Measurements from ENCODE around the gene FBXO36.
"Not testable (repeated sequence)": the region's sequence is repeated elsewhere in the genome, so short reads cannot be mapped to it uniquely, and the experiment has no call there.

FBXO36 gene

GRCh38 chr2:229922449-229923386 is at the start of gene FBXO36:
FBXO36 (plus strand) TSS chr2:229922503; CDS start chr2:229922514, 11 bp downstream.
- peak; percentile 86 for DNase-seq (ENCODE audit: low spot score)

GRCh38 chr2:229873123-229873581 is 49.2 kb upstream of the FBXO36 start:
- no peak for DNase-seq (ENCODE audit: low spot score)

GRCh38 chr2:229874647-229875046 is 47.7 kb upstream of the FBXO36 start:
- DNase-seq (ENCODE audit: low spot score), result no peak

GRCh38 chr2:229875549-229875948 is 46.8 kb upstream of the FBXO36 start:
- no peak for DNase-seq (ENCODE audit: low spot score)

GRCh38 chr2:229879191-229879950 is 42.9 kb upstream of the FBXO36 start:
- no peak for DNase-seq (ENCODE audit: low spot score)

DNA sequence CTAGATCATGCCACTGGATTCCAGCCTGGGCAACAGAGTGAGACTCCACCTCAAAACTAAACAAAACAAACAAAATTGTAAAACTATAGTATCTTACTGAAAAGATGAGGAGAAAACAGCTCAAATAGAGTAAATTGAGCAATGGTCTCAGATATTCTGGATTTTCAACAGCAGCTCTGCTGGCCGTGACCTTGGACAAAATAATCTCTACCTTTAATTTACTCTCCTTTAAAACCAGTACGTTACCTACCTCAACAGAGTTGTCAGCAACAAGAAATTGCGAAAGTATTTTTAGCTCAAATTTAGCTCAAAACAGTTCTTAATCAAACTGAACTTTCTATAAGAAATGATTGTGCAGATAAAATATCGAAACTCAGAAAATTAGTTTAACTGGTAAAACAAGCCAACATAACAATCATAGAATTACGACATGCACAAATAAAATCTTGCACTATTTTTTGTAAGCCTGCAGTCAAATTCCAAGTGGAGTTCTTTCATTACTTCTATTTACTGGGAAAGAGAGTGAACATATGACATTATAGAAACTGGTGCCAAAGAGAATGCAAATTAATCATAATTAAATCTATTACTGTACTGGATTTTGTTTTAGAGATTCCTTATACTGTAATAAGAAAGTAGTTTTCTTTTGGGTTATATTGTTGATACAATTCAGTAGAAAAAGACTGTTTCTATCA is 41.3 kb upstream of the FBXO36 start:
- no peak for DNase-seq (ENCODE audit: low spot score)

DNA sequence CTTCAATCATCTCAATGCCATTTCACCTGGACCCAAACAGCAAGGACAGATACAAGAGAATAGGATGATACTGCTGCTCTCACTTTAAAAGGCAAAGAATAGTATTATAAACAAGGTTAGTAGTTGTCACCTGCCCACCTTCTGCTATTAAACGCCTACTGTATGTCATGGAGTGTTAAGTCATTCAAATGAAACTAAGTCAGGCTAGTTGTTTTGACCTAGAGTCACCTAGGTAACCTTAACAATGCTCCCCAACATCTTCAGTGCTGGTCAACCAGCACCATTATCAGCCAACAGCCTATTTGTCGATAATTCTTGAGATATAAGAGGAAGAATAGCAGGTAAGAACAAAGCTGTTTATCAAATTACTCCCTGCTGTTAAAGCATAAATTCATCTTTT is 39.7 kb upstream of the FBXO36 start:
- DNase-seq (ENCODE audit: low spot score), result no peak

GRCh38 chr2:229884775-229885699 is 37.3 kb upstream of the FBXO36 start:
- no peak for DNase-seq (ENCODE audit: low spot score)

DNA sequence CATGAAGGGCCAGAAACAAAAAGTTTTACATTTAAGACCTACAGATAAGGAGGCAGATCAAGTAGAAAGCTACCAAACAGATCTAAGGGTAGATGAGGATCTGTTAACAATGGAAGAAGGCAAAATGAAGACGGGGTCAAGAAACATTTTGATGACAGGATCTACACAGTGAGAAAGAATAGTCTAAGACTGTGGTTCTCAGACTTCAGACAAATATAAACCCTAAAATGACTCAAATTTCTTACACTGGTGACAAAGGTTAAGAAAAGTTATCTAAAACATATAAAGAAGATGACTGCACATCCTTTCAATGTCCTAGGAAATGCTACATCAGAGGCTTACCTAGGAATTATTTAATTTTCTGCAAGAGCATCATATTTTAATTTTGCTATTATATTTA is 34.9 kb upstream of the FBXO36 start:
- DNase-seq (ENCODE audit: low spot score), result no peak

DNA sequence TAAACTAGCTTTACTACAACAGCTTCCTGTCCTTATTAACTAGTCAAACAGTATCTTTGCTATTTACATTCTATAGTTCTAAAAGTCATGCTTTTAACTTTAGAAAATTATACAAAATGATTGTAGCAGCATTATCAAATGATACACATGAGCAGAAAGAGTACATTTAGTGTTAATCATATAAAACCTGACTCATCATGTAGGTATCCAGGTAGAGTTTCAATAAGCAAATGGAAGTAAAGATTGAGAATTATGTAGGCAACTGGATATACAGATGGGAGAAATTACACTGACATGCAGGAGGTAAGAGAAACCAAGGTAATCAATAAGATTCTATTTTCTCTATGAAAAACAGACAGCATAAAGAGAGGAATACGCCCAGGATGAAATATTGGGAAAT is 34.3 kb upstream of the FBXO36 start:
- DNase-seq (ENCODE audit: low spot score), result no peak

GRCh38 chr2:229889023-229889422 is 33.3 kb upstream of the FBXO36 start:
- no peak for DNase-seq (ENCODE audit: low spot score)

- DNase-seq (ENCODE audit: low spot score), result no peak
Measured at GRCh38 chr2:229896857-229897256, 25.4 kb upstream of the FBXO36 start.

- no peak for DNase-seq (ENCODE audit: low spot score)
Measured at GRCh38 chr2:229899604-229900003, 22.7 kb upstream of the FBXO36 start.

DNA sequence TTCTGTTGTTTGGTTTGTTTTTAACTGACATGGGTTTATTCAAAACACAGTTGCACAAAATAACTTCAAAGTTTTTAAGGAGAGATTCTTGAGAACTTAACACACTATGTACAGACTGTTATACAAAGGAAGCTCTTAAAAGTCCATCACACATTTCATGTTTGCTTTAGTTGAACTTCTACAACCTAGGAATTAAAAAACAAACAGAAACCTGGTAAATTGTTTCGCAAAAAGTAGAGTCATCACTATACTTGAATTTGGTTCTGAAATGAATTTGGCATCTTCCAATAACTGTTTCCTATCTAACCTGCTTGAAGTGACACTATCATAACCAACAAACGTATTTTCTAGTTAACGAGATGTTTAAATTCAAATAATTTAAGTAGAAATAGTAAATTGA is 22.3 kb upstream of the FBXO36 start:
- no peak for DNase-seq (ENCODE audit: low spot score)

- not testable (repeated sequence) for DNase-seq (ENCODE audit: low spot score)
Measured at GRCh38 chr2:229900514-229900913, 21.8 kb upstream of the FBXO36 start.

- DNase-seq (ENCODE audit: low spot score), result peak; percentile 79
Measured at GRCh38 chr2:229901819-229902218, 20.5 kb upstream of the FBXO36 start.

DNA sequence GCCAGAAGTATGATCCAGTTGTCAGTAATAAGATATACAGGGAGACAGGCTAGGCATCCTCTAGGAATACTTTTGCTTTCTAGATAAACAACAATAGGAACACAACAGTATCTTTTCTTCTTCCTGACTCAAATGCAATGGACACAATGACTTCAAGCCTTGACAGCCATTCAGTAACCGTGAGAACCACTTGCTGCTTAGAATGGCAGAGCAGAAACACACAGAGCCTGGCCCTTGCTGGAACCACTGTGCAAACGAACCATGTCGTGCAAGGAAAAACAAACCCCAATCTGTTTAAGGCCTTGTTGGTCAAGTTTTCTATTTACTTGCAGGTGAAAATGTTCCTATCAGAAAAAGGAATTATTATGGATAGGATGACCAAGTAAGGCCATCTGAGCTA is 19.3 kb upstream of the FBXO36 start:
- no peak for DNase-seq (ENCODE audit: low spot score)

DNA sequence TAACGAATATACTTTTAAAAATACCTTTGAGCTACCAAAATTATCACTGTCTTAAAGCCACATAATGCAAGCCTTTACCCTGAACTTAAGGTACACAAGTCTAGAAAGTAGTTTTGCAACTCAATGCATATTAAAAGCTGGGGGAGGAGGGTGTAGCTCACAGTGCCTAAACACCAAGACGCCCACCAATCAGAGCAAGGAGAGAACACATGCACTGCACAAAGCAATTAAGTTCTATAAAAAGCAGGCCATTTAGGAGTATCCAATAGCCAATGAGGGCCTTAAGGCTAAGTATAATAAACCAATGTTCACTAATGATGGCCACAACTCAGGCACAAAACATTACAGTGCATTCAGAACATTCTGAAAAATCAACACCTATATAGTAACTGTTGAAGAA is 16.7 kb upstream of the FBXO36 start:
- DNase-seq (ENCODE audit: low spot score), result no peak

- DNase-seq (ENCODE audit: low spot score), result no peak
Measured at GRCh38 chr2:229909090-229909489, 13.2 kb upstream of the FBXO36 start.

DNA sequence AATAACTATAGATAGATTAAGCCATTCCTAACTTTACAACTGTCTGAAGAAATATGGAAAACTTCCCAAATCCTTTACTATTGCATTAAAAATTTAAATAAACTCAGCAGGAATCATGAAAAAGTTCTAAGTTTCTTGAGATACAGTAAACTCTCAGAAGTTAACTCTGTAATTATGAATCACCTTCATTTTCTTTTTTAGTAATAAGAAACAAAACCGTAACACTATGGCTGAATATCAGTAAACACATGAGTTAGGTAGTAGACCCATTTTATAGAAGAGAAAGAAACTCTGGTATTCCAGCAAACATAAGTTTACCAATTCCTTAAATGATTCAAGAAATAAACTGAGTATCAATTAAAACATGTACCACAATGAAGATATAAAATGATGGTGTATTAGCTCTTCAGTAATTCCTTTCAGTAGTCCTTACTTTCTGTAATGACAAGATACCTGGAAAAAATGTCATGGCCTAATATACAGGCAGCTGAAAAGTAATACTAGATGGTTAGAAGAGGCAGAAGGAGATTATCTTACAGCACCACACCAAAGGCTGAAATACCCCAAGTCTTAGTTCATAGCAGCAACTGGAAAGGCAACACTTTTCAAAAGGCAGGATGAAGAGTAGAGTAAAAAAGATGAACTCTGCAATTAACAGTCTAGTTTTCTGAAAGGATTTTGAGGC is 12.0 kb upstream of the FBXO36 start:
- no peak for DNase-seq (ENCODE audit: low spot score)

All from AG20443 (cell line).